GM21423 (cell line): ENCODE data around the gene ETNPPL.
"Not testable (repeated sequence)": the region's sequence is repeated elsewhere in the genome, so short reads cannot be mapped to it uniquely, and the experiment has no call there.

Source experiments
- ATAC-seq: cut with Tn5 transposase; IDR thresholded peaks from one replicate; pipeline ENCODE4 v1.9.1; 2021; ENCODE audit warnings: mild to moderate bottlenecking, moderate library complexity; ENCODE audit not compliant: unreplicated experiment

The ETNPPL gene

DNA sequence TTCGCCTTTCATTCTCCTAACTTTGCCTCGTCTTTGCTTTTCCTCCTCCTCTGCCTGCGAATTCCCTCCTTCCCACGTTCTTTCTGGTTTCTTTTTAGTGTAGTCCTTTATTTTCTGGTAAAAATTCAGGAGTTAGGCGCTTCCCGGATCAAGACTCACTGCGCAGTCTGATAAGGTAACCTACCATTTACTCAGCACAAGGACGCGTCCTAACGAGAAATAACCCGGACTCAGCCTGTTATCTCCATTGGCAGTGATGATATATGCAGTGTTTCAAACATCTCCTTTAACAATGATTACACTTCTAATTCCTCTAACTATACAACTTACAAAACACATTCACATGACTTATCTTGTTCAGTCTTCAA, 357 bp upstream of the ETNPPL start:
- ATAC-seq: no peak

DNA sequence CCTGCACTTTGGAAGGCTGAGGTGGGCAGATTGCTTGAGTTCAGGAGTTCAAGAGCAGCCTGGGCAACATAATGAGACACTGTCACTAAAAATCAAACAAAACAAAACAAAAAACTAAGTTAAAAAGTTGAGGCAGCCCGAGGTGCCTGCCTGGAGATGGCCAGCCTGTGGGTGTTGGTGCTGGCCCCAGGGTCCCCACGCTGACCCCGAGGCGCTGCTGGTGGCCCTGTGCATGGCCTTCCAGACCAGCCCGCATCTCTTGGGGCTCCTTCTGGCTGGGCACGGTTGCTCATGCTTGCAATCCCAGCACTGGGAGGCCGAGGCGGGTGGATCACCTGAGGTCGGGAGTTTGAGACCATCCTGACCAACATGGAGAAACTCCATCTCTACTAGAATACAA, 4.4 kb downstream of the ETNPPL start:
- no peak for ATAC-seq

DNA sequence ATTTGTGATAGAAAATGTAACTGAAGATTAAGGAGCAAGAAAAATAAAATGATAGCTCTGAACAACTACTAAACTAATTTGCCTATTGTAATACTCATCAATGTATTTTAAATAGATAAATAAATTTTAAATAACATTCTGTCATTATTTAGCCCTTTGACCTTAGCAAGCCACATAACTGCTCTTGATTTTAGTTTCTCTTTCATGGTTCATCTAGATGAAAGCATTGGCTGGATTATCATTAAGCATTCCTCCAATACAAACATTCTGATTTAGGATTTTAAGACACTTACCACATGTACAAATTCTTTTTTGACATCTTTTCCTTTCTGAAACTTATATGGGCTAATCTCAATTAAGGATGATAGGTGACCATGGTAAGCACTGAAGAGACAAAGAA, 8.5 kb downstream of the ETNPPL start:
- ATAC-seq: no peak

DNA sequence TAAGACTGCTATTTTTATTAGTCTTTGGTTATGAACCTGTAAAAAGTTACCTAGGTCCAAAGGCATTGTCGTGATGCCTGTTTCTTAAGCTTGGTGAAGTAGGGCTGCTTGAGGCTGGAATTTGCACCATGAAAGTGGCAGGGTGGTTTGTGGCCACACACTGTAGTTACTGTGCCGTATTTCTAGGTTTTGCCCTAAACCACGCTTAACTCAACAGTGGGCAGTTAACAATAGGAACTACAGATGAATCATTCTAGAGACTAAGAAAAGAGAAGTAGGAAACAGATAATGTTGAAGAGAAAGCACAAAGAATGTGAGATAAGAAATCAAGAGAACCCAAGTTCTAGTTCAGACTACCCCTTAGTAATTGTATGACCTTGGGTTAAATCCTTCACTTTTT, 11.5 kb downstream of the ETNPPL start:
- no peak for ATAC-seq

DNA sequence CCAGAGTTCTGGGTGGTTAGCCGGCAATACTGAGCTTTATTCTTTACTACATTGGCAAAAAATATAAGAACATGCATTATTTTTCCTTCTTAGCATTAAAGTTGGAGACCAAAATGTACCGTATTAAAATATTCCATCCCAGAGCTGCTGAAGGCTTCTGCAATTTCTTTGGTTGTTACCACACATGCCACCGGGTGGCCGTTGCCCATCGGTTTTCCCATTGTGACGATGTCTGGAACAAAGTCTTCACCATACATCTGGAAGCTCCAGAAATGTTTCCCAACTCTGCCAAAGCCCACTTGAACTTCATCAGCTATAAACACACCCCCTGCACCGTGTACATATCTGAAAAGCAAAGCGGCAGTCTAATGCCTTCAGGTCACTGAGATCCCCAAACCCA, 13.7 kb downstream of the ETNPPL start:
- ATAC-seq: no peak

DNA sequence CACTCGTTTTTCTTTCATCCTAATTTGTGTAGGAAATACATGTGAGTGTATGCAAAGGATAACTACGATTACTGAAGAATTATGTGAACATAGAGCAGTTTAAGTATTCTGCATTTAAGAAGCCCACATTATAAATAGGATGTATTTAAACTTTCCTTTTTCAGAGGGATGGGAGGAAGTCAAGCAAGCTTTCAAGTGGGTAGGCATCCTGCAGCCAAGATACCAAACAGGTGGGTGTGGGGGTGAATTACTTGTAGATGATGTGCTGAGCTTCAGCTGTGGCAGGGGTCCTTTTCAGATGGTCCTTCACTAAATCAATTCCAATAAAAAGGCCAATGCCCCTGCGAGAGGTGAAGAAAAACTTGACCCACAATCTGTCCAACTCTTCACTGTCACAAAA, 16.3 kb downstream of the ETNPPL start:
- ATAC-seq: no peak

DNA sequence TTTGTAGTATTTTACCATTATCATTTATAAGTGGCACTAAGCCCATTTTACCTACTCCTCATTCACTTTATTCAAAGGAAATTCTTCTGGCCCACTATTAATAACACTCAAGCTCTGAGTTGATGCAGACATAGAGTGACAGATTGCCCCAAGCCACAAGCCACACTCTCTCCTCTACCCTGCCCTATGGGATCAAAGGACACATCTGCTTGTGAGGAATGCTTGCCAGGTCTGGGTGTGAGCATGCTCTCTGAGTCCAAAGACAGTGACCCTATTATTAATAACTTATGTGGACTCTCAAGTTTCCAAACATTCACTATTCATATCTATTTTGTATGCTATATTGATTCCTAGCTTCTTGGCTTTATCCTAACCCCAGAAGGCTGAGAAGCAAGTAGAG, 18.5 kb downstream of the ETNPPL start:
- no peak for ATAC-seq

DNA sequence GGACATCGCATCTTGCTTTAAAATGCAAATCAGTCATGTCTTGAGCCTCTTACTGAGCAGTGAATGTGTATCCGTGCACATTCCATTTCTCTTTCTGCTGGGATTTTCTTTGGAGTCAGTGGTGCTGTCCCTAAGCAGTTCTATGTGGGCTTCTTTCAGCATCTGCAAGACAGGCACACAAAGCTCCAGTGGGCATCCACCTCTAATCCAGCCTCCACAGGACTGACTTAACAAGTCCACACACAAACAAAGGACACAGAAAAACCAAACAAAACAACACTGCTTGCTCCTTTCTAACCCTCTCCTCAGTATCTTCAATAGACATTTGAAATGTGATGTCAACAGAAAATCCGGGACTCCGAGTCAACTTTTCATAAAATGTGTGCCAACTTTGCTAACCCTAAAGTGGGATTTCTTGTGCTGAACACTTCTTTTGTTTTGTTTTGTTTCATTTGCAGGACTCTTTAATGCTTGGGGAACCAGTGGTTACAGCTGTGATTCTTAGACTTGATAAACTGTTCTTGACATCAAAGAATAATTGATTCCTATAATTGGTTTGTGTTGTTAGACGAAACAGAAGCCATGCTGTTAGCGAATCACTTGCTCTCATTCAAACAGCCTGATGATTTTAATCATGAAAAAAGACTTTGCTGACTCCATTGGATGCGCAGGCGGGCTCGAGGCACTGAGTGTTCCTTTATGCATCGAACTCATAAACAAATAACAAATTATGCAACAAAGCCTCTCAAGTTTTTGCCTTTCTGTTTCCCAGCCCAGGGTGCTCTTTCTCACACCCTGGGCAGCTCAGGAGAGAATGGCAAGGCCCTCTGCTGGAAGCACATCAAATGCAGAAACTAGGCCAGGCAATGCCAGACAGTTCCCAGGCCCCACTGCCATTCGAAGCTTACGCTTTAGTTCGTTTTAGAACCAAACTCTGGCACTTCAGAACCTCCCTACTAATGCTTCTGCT, 20.1 kb downstream of the ETNPPL start:
- no peak for ATAC-seq

DNA sequence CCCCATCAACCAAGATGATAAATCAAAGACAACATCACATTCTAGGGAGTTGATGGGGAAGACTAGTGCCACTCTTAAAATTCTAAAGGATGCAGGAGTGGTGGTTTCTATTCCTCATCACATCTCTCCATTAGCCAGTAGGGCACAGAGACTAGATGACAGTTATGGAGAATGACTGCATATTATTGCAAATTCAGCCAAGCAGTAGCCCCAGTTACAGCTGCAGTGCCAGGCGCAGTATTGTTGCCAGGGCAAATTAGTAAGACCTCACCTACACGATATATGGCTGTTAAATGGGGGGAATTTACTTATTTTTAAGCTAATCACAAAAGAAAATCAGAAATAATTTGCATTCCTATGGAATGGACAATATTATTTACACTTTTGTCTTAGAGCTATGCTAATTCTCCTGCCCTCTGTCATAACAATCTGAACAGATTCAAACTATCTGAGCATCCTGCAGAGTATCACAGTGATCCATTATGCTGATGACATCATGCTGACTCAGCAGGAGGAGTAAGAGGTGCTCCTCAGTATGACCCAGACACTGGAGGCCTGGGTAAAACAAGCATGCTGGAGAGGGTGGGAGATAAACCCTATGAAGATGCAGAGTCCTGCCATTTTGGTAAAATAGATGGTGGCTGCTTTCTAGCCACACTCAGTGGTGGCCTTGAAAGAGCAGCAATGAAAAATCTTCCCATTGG, 24.7 kb downstream of the ETNPPL start:
- ATAC-seq: no peak

DNA sequence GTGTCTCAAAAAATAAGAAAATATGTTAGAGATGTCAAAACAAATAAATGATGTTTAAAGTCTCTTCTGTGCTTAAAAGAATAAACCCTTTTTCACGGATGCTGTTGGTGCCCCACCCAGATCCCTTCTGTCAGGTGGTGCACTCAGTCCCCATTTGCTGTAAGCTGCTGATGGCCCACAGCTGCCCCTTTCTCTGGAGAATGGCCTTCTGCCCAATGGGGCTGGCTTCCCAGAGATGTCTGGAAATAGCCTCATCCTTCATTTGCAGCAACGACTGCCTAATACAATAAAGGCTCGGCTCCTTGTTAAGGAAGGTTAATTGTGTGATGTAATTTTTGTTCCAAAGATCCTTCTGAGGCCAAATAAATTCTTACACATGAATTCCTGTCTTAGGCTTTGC, 31.8 kb downstream of the ETNPPL start:
- ATAC-seq: no peak

DNA sequence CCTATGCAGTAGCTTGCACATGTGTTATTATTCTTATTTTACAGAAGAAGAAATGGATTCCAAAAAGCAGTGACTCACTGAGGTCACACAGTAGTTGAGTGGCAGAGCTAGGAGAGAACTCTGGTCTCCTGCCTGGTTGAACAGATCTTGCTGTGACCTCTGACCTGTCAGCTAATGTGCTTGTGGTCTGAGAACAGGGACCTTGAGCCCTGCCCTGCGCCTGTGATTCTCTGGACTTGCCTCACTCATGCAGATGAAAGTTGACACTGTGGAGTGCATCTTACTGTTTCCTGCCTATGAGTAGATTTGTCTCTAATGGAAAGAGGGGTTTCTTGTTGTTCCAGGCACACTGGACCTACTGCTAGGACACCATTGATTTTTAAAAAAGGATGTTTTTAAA, 32.3 kb downstream of the ETNPPL start:
- ATAC-seq: no peak

DNA sequence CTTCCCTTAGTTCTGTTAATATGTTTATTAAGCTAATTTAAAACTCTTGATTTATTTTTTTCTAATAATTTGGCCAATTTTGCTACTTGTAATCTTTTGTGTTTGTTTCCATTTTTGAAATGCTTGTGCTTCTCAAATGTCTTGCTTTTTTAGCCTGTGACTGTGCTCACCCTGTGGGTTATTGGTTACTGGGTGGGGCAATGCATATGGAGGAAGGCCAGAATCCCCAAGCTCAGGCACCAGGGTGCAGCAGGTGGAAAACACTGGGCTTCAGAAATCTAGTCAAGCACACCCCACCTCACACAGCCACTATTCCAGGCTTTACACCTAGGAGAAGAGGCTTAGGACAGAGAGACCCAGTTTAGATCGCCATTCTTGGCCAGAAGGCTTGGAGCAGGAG, 33.1 kb downstream of the ETNPPL start:
- ATAC-seq: no peak

DNA sequence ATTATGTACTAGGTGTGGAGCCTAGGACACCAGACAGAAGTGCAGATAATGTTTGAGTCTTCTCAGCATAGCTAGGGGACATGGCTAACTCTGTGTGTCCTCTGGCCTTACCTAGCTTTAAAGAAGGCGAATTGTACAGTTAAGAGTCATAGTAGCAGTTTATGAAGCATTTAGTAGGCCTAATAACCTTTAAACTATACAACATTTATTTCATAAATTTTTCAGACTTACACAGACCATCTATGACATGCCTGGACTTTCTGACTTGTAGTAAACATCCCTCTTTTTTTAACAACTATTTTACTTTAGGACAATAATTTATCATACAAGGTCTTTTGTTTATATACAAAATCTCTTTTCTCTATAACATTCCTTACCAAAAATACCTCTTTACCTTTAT, 37.4 kb downstream of the ETNPPL start:
- ATAC-seq: no peak

DNA sequence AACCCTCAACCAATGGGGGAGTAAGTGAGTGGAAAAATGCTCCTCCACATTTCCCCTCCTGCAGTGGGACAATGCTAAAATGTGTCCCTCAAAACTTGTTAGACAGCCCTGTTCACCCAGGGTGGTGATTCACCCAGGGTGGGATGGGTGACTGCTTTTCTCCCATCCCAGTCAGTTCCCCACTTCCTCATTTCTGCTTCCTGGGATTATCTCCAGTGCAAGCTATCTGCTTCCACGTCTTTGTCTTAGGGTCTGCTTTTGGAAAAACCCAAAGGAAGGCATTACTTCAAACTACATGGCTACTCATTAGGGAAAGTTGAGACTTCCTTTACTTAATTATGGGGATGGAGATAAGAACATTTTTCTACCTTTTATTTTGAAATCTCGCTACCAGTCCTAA, 45.5 kb downstream of the ETNPPL start:
- ATAC-seq: no peak

DNA sequence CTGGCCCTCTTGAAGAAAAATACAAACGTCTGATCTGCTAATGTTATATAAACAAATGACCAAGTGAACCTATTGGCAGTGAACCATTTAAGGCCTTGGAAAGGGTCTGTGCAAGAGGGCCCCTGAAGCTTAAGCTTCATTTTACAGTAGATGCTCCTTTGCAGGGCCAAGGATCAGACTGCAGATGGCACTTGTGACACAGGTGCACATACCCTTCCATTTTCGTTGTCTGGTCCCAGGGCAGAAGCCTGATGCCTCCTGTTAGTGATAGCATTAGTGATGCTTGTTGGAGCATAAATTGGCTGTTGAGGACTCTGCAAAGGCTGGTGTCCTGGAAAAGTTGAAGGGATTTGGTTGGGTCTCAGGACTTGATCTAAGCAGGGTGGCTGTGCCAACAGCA, 46.5 kb downstream of the ETNPPL start:
- no peak for ATAC-seq

DNA sequence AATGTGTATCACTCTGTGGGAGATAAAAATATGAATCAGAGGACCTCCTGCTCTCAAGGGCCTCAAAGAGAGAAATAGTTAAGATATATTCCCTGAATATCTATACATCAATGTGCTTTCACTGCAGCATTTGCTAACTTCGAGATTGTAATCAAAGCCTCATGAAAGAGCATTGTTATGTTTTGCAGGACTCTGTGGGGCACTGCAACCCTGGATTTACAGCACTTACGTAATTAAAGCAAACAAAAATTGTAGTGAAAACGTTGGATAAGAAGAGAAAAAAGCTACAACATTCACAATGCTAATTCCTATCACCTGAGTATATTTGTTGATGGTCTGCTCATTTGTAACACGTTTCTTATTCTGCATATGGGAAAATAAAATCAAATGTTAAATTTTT, 48.0 kb downstream of the ETNPPL start:
- no peak for ATAC-seq

DNA sequence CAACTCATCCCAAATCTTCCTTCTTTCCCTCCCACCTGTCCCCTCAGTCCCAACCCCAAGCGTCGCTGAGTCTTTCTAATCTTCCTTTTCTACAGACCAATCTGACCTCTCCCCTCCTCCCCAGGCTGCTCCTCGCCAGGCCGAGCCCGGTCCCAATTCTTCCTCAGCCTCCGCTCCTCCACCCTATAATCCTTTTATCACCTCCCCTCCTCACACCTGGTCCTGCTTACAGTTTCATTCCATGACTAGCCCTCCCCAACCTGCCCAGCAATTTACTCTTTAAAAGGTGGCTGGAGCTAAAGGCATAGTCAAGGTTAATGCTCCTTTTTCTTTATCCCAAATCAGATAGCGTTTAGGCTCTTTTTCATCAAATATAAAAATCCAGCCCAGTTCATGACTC, 52.3 kb downstream of the ETNPPL start:
- not testable (repeated sequence) for ATAC-seq

DNA sequence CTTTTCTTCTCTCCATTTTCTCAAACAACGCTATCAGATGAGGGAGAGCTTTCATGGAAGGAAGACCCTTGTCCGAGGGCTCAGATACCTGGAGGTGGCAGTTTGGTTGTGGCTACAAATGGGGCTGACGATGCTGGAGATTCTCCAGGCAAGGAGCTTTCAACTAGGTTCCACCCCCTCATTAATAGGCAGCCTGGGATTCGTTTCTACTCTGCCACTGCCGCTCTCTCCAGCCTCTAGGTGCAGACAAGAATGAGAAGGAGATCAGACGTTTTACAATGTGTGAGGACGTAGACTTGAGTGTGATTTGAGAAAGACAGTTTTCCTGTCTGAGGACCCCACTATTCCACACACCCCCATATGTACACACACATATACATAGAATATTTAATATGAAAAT, 53.1 kb downstream of the ETNPPL start:
- no peak for ATAC-seq

DNA sequence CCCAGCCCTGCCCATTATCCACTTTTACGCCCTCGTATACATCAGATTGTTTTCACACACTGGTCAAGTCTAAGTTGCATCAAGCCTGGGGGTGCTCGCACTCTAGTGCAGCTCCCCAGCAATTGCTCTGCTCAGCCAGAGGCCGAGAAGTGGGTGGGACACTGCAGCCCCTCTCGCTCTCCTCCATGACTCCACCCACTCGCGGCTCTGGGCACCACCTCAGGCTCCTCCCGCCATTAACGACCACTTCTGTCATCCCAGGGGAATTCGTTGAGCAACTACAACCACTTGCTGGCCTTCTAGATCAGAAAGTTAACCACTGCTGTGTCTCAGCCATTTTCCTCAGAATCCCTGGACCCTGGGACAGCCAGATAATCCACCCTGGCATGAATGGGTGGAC, 53.6 kb downstream of the ETNPPL start:
- ATAC-seq: no peak

DNA sequence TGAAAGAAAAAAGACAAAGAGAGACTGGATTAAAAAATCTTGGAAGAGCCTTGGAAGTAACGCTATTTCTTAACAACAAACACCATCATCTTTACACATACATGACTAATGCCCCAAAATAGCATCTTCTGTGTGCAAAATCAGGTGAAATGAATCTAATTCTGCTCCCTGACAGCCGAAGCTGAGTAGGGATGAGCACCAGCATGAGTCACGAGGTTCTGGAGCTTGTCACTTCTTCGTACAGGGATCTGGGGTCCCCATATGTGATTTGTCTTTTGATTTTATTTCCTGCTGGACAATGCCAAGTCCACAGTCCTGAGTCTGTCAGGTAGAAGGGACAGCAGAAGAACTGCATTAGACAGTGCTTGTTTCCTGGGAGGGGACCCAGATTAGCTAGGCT, 56.6 kb downstream of the ETNPPL start:
- no peak for ATAC-seq

DNA sequence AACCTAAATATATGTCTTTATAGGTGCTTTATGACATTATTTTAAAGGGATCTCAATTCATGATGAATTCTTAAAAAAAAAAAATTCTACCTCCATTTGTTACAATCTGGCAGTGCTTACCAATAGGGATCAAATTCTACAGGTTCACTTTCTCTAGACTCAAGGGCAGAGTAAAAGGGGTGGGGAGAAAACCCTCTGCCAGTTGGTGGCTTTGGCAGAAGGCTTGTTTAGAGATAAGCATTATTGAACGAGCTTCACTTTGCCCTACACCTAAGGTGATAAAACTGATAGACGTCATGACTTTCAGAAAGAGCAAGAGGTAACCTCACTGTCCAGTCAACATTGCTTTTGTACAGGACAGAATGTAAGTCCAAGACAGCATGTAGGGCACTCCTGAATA, 58.9 kb downstream of the ETNPPL start:
- no peak for ATAC-seq

DNA sequence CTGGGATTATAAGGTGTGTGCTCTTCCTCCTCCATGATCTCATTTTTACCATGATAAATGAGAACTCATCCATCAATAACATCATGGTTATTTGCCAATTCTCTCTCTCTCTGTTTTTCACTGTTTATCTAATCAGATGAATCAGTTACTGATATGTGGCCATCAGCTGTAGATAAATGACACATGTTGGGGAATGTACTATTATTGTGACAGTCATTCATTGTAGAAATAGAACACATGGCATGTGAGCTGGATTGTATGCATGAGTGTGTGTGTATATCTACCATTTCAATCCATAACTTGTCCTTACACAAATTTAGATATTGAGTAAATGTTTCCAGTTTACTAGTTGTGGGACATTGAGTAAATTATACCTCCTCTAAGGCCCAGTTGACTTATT, 59.5 kb downstream of the ETNPPL start:
- ATAC-seq: no peak
